ENCODE results near the gene TNRC18.

GRCh38 chr7:5429857-5430611 is 6.4 kb upstream of the TNRC18 start:
- TF ChIP-seq CTCF (IDR thresholded peaks at IDR 0.05) = no peak
- TF ChIP-seq EZH2 (IDR thresholded peaks at IDR 0.05; ENCODE audit: borderline replicate concordance, insufficient read depth, low read depth, low read length, poor library complexity, severe bottlenecking) = no peak

All from B cell (primary cell).